Mesothelial cell of epicardium (in vitro differentiated cells): ENCODE data around the gene MYL12B. TPM values are rescaled to one million over a fixed set of nuclear protein-coding genes. Genes with fewer than 3 reads are reported as not detected.

Experiments used
- DNase-seq, 2 experiments: peaks; one replicate each; pipeline ENCODE4 v3.0.0; 2021; ENCODE audit warnings: low spot score in 2 of 2; ENCODE audit not compliant: unreplicated experiment in 2 of 2
- H3K27ac Mint-ChIP-seq: 2 replicates; pipeline ENCODE4 v1.8.0; 2021; ENCODE audit warnings: mixed read lengths
- H3K27me3 Mint-ChIP-seq: 2 replicates; pipeline ENCODE4 v1.8.0; 2021; ENCODE audit warnings: low read depth, mixed read lengths
- H3K36me3 Mint-ChIP-seq: 2 replicates; pipeline ENCODE4 v1.8.0; 2021; ENCODE audit warnings: mixed read lengths
- H3K4me1 Mint-ChIP-seq: 2 replicates; pipeline ENCODE4 v1.8.0; 2021; ENCODE audit warnings: mixed read lengths
- H3K4me3 Mint-ChIP-seq: 2 replicates; pipeline ENCODE4 v1.8.0; 2021; ENCODE audit warnings: mild to moderate bottlenecking, moderate library complexity, mixed read lengths
- H3K9me3 Mint-ChIP-seq: 2 replicates; pipeline ENCODE4 v1.8.0; 2021; ENCODE audit warnings: mixed read lengths
- total RNA-seq: library from RNA; stranded (reverse); gene quantifications from 3 replicates; pipeline ENCODE4 v1.2.1, GENCODE V29; 2021
- TF ChIP-seq, protein P1 (sequence below): fragments of 200-600 bp; sonication (generic); IDR thresholded peaks from one replicate; pipeline ENCODE4 v1.5.0; 2021; ENCODE audit warnings: antibody characterized with exemption; ENCODE audit not compliant: unreplicated experiment

Gene MYL12B
- total RNA-seq, 1 donor from 2014 or later: 225 TPM

DNA sequence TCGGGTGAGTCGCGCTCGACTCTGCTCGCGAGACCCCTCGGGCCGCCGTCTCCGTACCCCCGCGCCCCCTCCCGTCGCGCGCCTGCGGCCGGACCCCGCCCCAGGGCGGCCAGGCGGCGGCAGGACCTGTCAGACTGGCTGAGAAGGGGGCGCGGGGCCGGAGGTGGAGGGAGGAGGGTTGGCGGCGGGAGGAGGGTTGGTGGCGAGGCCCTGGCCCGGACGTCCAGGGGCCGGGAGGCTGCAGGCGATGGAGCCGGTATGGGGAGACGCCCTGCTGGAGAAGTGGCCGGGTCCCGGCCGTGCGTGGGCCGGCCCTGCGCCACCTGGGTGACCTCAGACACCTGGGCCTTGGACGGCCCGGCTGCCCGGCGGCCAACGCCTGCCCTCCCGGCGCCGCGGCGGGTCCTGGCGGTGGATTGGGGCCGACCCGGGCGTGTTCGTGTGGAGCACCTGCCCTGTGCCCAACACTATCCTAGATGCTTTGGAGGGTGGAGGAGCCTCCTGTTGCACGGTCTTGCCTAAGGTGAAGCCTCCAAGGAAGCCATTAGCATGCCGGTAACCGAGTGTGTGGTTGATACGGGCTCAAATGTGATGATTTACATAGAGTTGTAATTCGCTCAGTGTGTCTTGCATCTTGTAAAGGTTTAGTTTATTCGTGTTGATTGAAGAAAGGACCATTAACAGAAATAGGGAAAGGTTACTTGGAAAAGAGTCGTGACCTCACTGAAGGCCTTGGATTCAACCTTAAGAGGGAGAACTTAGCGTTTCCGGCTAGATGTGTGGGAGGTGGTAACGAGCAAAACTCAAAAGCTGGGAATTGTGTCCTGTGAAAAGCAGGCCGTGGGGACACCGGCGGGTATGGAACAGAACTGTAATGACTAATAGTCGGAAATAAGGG lies 550 bp downstream of the MYL12B start:
- Mint-ChIP-seq H3K27me3 (no peaks in the 10 kb centered on the region), H3K27ac (peak overlapping the region; percentile 93), H3K4me3 (peak overlapping the region; percentile 89), H3K9me3 (no peaks in the 10 kb centered on the region), H3K36me3 (peaks cover 12% of the 10 kb centered on the region), H3K4me1 (peaks cover 45% of the 10 kb centered on the region)
- TF ChIP-seq, protein P1, sequence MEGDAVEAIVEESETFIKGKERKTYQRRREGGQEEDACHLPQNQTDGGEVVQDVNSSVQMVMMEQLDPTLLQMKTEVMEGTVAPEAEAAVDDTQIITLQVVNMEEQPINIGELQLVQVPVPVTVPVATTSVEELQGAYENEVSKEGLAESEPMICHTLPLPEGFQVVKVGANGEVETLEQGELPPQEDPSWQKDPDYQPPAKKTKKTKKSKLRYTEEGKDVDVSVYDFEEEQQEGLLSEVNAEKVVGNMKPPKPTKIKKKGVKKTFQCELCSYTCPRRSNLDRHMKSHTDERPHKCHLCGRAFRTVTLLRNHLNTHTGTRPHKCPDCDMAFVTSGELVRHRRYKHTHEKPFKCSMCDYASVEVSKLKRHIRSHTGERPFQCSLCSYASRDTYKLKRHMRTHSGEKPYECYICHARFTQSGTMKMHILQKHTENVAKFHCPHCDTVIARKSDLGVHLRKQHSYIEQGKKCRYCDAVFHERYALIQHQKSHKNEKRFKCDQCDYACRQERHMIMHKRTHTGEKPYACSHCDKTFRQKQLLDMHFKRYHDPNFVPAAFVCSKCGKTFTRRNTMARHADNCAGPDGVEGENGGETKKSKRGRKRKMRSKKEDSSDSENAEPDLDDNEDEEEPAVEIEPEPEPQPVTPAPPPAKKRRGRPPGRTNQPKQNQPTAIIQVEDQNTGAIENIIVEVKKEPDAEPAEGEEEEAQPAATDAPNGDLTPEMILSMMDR: no peak
- no peak for DNase-seq

DNA sequence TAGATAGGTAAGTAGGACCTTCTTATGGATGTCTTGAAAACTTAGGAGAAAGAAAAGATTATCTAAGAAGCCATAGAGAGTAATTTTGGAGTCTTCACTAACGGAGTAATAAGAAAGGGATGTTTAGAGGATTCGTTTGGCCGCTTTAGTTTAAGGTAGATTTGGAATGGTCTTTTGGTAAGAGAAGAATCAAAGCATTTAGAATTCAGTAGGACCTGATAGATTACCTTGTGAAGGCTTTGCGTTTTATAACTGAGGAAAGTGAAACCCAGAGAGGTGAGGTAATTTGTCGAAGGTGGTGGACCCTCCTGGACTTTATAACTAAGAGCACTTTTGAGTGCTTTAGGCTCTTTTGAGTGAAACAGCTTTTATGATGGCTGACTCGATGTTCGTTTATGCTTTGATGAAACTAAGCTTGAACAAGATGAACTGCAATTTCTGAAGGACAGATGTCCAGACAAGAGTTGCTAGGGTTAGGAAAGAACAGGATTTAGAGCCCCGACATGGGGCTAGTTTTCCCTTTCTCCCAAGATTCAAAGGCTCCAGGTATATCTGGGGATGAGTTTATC lies 1.3 kb downstream of the MYL12B start:
- DNase-seq: no peak
- Mint-ChIP-seq H3K27me3 (no peaks in the 10 kb centered on the region), H3K4me3 (peak overlapping the region; percentile 81), H3K9me3 (no peaks in the 10 kb centered on the region), H3K4me1 (peaks cover 45% of the 10 kb centered on the region), H3K36me3 (peaks cover 6% of the 10 kb centered on the region), H3K27ac (peak overlapping the region; percentile 93)
- TF ChIP-seq, protein P1: no peak

DNA sequence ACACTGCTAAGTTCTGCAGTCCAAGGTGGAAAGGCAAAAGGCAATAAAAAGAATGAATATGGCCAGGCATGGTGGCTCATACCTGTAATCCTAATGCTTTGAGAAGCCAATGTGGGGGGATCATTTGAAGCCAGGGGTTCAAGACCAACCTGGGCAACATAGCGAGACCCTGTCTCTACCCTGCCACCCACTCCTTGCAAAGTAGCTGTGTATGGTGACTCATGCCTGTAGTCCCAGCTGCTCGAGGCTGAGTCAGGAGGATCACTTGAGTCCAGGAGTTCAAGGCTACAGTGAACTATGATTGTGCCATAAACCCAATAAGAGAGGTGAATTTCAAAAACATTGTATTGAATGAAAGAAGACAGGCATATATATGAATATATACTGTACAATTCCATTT lies 2.4 kb downstream of the MYL12B start:
- Mint-ChIP-seq H3K9me3 (no peaks in the 10 kb centered on the region), H3K4me3 (no peak overlapping the region), H3K27me3 (no peaks in the 10 kb centered on the region), H3K4me1 (peaks cover 52% of the 10 kb centered on the region), H3K27ac (no peak overlapping the region), H3K36me3 (peaks cover 2% of the 10 kb centered on the region)
- no peak for DNase-seq
- TF ChIP-seq, protein P1: no peak

DNA sequence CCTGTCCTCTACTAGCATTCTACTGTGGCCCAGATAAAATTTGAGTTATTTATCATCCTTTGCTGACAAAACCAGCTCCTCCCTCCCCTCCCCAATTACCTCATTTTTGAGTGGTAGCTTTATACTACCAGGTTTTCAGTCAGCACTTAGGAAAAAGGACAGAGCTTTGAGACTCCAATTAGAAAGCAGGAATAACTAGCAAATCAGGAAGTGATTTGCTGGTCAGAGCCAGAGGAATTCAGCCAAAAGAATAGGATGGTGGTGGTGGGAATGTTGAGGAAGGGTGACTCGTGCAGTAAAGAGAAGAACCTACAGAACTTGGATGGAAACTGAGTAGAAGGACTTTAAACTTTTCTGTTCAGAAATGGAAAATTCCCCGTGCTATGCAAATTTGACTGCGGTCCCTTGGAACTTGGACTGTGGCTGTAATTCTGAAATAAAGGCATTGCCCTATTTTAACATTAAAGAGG lies 3.7 kb downstream of the MYL12B start:
- peak overlapping the region; percentile 16 for H3K27ac Mint-ChIP-seq
- H3K9me3 Mint-ChIP-seq: no peaks in the 10 kb centered on the region
- H3K27me3 Mint-ChIP-seq: no peaks in the 10 kb centered on the region
- H3K36me3 Mint-ChIP-seq: no peaks in the 10 kb centered on the region
- H3K4me3 Mint-ChIP-seq: no peak overlapping the region
- H3K4me1 Mint-ChIP-seq: peaks cover 51% of the 10 kb centered on the region
- no peak for DNase-seq
- TF ChIP-seq, protein P1: no peak

DNA sequence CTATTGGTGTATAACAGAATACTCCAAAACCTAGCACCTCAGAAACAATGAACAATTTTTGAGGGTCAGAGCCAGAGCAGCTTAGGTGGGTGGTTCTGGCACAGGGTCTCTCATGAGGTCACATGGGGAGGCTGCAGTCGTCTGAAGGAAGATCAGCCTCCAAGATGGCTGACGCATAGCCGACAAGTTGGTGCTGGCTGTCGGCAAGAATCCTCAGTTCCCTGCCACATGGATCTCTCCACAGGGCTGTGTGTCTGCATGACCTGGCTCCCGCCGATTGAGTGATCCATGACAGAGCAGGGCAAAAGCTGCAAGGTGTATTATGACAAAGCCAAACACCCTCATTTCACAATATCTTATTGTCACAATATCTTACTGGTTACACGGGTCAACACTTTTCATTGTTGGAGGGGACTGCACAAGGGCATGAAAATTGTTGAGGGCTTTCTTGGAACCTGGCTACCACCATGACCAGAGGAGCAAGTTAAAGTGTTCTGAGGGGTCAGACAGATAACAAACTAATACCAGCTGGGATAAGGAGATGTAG lies 4.2 kb downstream of the MYL12B start:
- no peak for DNase-seq
- TF ChIP-seq, protein P1: no peak
- no peaks in the 10 kb centered on the region for H3K27me3 Mint-ChIP-seq
- no peaks in the 10 kb centered on the region for H3K36me3 Mint-ChIP-seq
- H3K4me1 Mint-ChIP-seq: peaks cover 46% of the 10 kb centered on the region
- H3K4me3 Mint-ChIP-seq: no peak overlapping the region
- H3K27ac Mint-ChIP-seq: peak overlapping the region; percentile 10
- H3K9me3 Mint-ChIP-seq: no peaks in the 10 kb centered on the region
